A673 (cell line): ENCODE data around the gene TNIP1. TPM values are rescaled to one million over a fixed set of nuclear protein-coding genes. Genes with fewer than 3 reads are reported as not detected.

Experiments
- BruUV-seq: library from RNA; stranded (reverse); fragments of 400-500 nt; replicated peaks from 2 replicates; lab custom pipeline; 2021; lab: Mats Ljungman, UMichigan
- CTCF ChIA-PET: fragments of 300-600 bp; sonication (Branson Sonifier 250); formaldehyde crosslinking; loops from one replicate; lab custom pipeline; 2022; ENCODE audit warnings: antibody characterized with exemption; lab: Charles Lee
- POLR2A ChIA-PET: fragments of 300-600 bp; sonication (Branson Sonifier 250); formaldehyde crosslinking; loops from one replicate; lab custom pipeline; 2022; ENCODE audit warnings: antibody characterized with exemption; ENCODE audit not compliant: low non-redundant PET; lab: Charles Lee
- DNase-seq: peaks from one replicate; pipeline ENCODE4 v3.0.0-alpha.2; 2015; ENCODE audit warnings: low spot score
- H3K27ac ChIP-seq: fragments of 200-600 bp; sonication (generic); 2 replicates; pipeline ENCODE4 v1.5.1; 2016; ENCODE audit warnings: mixed run types, low read depth, mild to moderate bottlenecking, mixed read lengths, antibody characterized with exemption, low read length; ENCODE audit not compliant: poor library complexity, severe bottlenecking
- H3K27me3 ChIP-seq: fragments of 200-600 bp; sonication (generic); replicated peaks from 2 replicates; pipeline ENCODE4 v1.6.1; 2017; ENCODE audit warnings: mixed run types, low read depth, mild to moderate bottlenecking, mixed read lengths, antibody characterized with exemption, low read length; ENCODE audit not compliant: insufficient read depth, poor library complexity
- H3K36me3 ChIP-seq: fragments of 200-600 bp; sonication (generic); 2 replicates; pipeline ENCODE4 v1.6.1; 2016; ENCODE audit warnings: mixed run types, mild to moderate bottlenecking, mixed read lengths, antibody characterized with exemption, low read length; ENCODE audit not compliant: insufficient read depth, poor library complexity, severe bottlenecking
- H3K4me1 ChIP-seq: fragments of 200-600 bp; sonication (generic); 2 replicates; pipeline ENCODE4 v1.6.1; 2017; ENCODE audit warnings: mixed run types, mild to moderate bottlenecking, mixed read lengths, antibody characterized with exemption, low read length; ENCODE audit not compliant: insufficient read depth, poor library complexity, severe bottlenecking
- H3K4me3 ChIP-seq: fragments of 200-600 bp; sonication (generic); 2 replicates; pipeline ENCODE4 v1.5.1; 2016; ENCODE audit warnings: low read depth, mixed run types, mild to moderate bottlenecking, mixed read lengths, low read length; ENCODE audit not compliant: poor library complexity, severe bottlenecking
- H3K9me3 ChIP-seq: fragments of 200-600 bp; sonication (generic); 2 replicates; pipeline ENCODE4 v1.6.1; 2016; ENCODE audit warnings: mixed run types, low read depth, mild to moderate bottlenecking, mixed read lengths, antibody characterized with exemption, low read length; ENCODE audit not compliant: poor library complexity, severe bottlenecking
- CTCF ChIP-seq: fragments of 300-800, 200-600 bp; sonication (generic); conservative IDR thresholded peaks from 2 replicates; pipeline ENCODE4 v1.5.1; 2017; ENCODE audit warnings: low read depth, mild to moderate bottlenecking, antibody characterized with exemption, low read length, moderate library complexity, mixed read lengths
- EZH2 ChIP-seq: fragments of 200-600 bp; sonication (generic); IDR thresholded peaks from 2 replicates; pipeline ENCODE4 v1.6.1; 2017; ENCODE audit warnings: borderline replicate concordance, low read depth, mild to moderate bottlenecking, mixed read lengths, antibody characterized with exemption, low read length; ENCODE audit not compliant: poor library complexity, severe bottlenecking
- intact Hi-C: fragments of 100-400 bp; cut with micrococcal nuclease; formaldehyde crosslinking; loops from one replicate; pipeline ENCODE4 v1.10.0; 2022; ENCODE audit not compliant: unreplicated experiment
- total RNA-seq: library from RNA; stranded (reverse); gene quantifications from 2 replicates; pipeline ENCODE4 v1.2.3, GENCODE V29; 2021

TNIP1 gene
- total RNA-seq, 1 experiment from 2014 or later, result 33.3 TPM

- no peak for DNase-seq
- no peaks in the 10 kb centered on the region for H3K9me3 ChIP-seq
- H3K4me3 ChIP-seq, result no peak overlapping the region
- intact Hi-C loops, result no loop called here
- H3K27ac ChIP-seq, result no peak overlapping the region
- no TSS peak for BruUV-seq
- ChIA-PET POLR2A (no interaction called here), CTCF (no interaction called here)
- no peak for TF ChIP-seq EZH2
- TF ChIP-seq CTCF, result no peak
- no peaks in the 10 kb centered on the region for H3K27me3 ChIP-seq
- H3K36me3 ChIP-seq, result no peaks in the 10 kb centered on the region
- no peaks in the 10 kb centered on the region for H3K4me1 ChIP-seq
Measured at GRCh38 chr5:151101151-151101550, 20.3 kb upstream of the TNIP1 start.

- no peak for DNase-seq
- no peaks in the 10 kb centered on the region for H3K4me1 ChIP-seq
- H3K9me3 ChIP-seq, result no peaks in the 10 kb centered on the region
- no peaks in the 10 kb centered on the region for H3K27me3 ChIP-seq
- no TSS peak for BruUV-seq
- H3K36me3 ChIP-seq, result no peaks in the 10 kb centered on the region
- TF ChIP-seq CTCF (no peak), EZH2 (no peak)
- ChIA-PET POLR2A (no interaction called here), CTCF (no interaction called here)
- H3K27ac ChIP-seq, result no peak overlapping the region
- no peak overlapping the region for H3K4me3 ChIP-seq
- intact Hi-C loops, result no loop called here
Measured at GRCh38 chr5:151100681-151101080, 19.8 kb upstream of the TNIP1 start.

GRCh38 chr5:151098768-151099121 is 17.9 kb upstream of the TNIP1 start:
- TF ChIP-seq EZH2, result no peak
- no peak for TF ChIP-seq CTCF
- Histone ChIP-seq H3K36me3 (no peaks in the 10 kb centered on the region), H3K4me3 (no peak overlapping the region), H3K27me3 (no peaks in the 10 kb centered on the region), H3K27ac (no peak overlapping the region), H3K9me3 (no peaks in the 10 kb centered on the region), H3K4me1 (peaks cover 6% of the 10 kb centered on the region)
- intact Hi-C loops, result no loop called here
- no TSS peak for BruUV-seq
- no peak for DNase-seq
- ChIA-PET CTCF (interaction anchor here (0.9 kb wide), 1 partner anchor 17 kb away, joined by 3 read pairs; no protein-coding TSS in a partner anchor), POLR2A (no interaction called here)
